HG02759 (cell line): Measurements from ENCODE around the gene CLEC4F.

Experiments
- ATAC-seq: cut with Tn5 transposase; IDR thresholded peaks from one replicate; pipeline ENCODE4 v1.9.1; 2021; ENCODE audit warnings: mild to moderate bottlenecking, moderate library complexity; ENCODE audit not compliant: unreplicated experiment

CLEC4F gene

DNA sequence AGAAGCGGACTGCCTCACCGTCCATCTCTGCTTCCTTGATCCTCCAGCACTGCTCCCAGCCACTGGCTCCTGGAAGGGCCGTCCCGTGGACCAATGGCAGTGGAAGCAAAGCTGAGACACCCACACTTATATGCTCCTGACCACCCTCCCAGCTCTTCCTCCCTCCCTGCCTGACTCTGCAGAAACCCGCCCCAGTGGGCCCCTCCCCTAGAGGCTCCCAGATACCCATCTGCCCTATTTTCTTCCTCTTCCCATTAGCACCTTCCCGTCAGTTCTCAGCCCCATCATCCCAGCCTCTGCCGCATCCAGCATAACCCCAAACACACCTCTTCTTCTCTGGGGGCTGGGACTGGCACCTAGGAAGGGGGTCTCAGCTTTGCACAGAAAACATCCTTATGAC is at the start of gene CLEC4F:
TSS of gene CLEC4F (minus strand) at position 101 of the 400 bp plus-strand sequence. CDS start at position 25, 76 bp downstream.
- no peak for ATAC-seq

DNA sequence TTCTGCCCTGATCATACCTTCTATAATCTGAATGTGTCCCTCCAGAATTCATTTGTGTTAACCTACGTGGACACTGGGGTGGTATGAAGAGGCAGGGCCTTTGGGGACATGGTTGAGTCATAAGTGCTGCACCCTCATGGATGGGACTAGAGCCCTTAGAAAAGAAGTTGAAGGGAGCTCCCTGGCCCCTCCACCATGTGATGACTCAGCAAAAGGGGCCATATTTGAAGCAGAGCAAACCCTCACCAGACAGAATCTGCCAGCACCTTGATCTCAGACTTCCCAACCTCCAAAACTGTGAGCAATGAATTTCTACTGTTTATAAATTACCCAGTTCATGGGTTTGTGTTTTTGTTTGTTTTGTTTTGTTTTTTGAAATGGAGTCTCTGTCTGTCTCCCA is 48.6 kb upstream of the CLEC4F start:
- no peak for ATAC-seq

GRCh38 chr2:70861777-70862625 is 41.6 kb upstream of the CLEC4F start:
- peak; percentile 68 for ATAC-seq

DNA sequence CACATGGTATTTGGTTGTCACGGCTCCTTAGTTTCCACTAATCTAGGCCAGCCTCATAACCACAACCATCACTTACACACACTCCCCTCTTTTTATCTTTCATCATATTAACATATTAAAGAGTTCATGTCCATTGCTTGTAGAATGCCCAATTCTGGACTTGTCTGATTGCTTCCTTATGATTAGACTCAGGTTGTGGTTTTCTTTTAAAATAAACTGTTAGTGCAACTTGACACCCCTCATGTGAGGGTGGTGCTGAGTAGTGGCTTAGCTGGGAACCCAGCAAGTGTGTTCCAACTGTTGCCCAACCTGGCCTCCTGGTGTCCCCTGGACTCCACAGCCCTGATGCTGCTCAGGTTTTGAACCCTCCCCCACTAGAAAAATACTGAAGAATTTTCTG is 35.3 kb upstream of the CLEC4F start:
- ATAC-seq, result no peak

DNA sequence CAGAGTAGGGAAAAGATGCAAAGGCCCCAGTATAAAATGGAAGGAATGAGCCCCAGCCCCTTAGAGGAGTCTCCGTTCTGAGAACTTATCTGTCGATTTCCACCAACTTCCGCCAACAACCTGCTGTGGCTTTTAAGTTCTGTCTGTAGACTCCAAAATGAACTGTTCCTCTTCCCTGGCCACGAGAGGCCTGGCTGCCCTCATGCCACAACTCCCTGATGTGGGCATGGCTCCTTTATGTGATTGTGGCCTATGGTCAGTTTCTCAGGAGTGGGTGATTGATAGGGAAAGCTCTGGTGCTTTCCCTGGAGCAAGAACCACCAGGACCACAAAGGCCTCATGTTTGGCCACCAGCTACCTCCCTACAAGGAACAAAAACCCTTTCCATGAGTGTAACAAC is 34.0 kb upstream of the CLEC4F start:
- ATAC-seq, result no peak

DNA sequence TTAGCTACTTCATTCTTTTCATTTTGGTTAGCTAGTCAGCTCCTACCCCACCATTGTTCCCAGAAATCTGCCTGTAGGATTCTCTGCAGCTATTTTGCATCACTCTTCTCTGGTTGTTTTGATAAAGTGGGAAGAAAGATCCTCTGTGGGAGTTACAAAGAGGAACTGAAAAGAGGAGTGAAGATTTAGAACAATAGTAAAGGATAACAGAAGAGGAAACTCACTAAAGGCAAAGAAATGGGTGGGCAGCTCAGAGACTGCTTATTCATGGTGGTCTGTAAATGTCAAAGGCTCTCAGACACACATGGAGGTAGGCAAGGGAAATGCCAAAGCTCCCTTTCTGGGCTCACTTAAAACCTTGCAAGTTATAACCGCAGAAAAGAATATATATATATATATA is 32.4 kb upstream of the CLEC4F start:
- ATAC-seq, result no peak

DNA sequence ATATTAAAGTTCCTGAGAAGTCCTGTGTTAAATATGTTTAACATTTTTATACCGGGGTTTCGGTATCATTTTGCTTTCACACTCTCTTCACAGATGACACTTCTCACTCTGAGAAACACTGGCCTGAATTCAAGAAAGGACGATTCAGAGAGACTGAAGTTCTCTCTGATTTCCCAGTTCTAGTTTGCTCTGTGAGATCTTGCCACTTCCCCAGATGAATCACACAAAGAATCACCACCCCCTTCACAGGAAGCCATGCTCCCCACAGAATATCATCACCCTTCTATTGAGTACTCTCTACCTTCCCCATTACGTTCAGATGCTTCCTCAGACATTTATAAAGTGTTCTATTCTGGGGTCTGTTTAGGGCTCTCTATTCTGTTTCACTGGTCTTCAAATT is 31.3 kb upstream of the CLEC4F start:
- no peak for ATAC-seq

DNA sequence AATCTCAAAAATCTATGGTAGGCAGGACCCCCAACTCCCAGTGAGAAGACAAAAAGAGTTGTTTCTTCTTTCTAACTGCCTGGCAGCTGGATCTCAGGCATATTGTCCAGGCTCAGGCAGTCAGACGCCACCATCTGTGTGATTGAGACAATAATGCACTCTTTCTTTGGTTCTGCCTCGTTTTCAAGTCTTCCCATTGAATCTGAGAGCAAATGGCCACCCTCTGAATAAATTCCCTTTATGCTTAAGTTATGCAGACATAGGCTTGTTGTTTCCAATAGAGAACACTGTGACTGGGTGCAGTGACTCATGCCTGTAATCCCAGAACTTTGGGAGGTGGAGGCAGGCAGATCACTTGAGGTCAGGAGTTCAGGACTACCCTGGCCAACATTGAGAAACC is 30.5 kb upstream of the CLEC4F start:
- no peak for ATAC-seq

DNA sequence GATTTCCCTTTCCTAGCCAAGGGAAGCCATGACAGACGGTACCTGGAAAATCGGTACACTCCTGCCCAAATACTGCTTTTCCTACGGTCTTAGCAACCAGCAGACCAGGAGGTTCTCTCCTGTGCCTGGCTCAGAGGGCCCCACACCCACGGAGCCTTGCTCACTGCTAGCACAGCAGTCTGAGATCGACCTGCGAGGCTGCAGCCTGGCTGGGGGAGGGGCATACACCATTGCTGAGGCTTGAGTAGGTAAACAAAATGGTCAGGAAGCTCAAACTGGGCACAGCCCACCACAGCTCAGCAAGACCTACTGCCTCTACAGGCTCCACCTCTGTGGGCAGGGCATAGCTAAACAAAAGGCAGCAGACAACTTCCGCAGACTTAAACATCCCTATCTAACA is 22.0 kb upstream of the CLEC4F start:
- ATAC-seq, result no peak

GRCh38 chr2:70837980-70838925 is 17.9 kb upstream of the CLEC4F start:
- ATAC-seq, result no peak

DNA sequence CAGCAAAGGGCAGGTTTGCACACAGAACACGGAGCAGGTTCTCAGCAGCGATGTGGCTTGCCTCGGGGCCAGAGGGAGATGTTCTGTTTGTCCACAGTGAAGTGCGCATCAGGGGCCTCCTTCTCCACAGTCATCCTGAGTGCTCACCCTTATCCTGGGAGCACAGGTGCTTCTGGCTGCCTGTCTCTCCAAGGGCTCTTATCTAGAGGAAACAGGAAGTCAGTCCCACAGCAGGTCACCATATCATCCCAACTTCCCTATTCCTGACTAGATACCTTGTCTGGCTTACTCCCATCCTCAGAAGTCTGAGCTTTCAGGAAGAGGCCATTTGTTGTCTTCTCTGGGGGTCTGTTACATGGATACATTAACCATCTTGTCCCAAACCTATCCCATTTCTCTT is 15.2 kb upstream of the CLEC4F start, which contains the start of gene CD207:
TSS of gene CD207 (minus strand) at position 174 of the 400 bp plus-strand sequence. CDS start at position 134, 40 bp downstream.
- no peak for ATAC-seq

GRCh38 chr2:70834881-70835280 is 14.5 kb upstream of the CLEC4F start:
- ATAC-seq, result no peak

DNA sequence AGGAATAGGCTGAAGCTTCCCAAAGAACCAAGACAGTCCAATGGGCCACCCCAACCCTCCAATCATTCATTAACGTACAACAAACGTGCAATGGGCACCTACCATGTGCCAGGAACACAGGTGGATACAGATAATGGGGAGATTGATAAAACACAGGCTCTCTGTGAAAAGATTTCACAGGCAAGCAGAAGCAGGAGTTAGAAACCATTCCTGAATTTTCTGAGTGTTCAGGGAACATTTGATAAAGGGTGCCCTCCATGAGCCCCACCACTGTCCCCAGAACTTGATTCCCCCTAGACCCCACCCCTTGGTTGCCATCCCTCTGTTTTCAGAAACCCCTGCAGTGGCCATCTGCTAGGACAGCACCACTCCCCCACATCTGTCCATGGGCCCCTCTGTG is 13.7 kb upstream of the CLEC4F start:
- ATAC-seq, result no peak

- no peak for ATAC-seq
Observed at GRCh38 chr2:70833246-70833645, 12.8 kb upstream of the CLEC4F start.

GRCh38 chr2:70832386-70832785 is 12.0 kb upstream of the CLEC4F start:
- ATAC-seq, result no peak

- no peak for ATAC-seq
Observed at GRCh38 chr2:70831861-70832260, 11.5 kb upstream of the CLEC4F start.

DNA sequence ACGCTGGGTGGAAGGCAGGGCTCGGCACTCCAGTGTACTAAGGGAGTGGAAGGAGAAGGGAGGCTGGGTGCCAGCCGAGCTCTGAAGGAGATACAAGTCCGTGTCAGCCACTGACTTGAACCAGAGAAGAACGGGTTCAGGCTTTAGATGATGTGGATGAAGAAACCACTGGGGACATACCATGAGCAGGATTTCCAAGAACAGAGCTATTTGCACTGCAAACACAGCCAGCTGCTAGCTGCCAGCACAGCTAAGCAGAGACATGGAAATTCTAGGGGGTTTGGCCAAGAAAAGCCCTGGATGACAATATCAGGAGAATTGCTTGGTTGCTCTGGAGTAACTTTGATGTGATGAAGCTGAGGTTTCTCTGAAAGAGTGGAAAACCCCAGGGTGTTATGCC is 10.0 kb upstream of the CLEC4F start:
- no peak for ATAC-seq

DNA sequence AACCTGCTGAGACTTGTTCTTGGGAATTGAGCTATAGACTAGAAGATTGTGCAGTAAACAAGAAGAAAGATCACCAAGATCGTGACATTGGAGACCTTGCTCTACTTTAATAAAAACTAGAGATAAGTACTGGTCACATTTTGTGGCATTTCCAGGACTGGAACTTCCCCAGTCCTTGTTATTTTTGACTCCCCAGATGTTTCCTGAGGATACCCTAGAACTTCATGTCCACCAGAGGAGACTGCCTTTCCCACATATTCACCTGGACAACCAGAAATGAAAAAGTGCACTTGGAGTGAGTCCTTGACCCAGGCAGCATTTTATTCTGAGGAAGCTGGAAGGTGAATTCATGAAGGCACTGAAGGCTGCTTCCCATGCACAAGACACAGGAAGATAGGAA is 9.5 kb upstream of the CLEC4F start:
- ATAC-seq, result no peak

- ATAC-seq, result no peak
Observed at GRCh38 chr2:70828914-70829824, 8.8 kb upstream of the CLEC4F start.

DNA sequence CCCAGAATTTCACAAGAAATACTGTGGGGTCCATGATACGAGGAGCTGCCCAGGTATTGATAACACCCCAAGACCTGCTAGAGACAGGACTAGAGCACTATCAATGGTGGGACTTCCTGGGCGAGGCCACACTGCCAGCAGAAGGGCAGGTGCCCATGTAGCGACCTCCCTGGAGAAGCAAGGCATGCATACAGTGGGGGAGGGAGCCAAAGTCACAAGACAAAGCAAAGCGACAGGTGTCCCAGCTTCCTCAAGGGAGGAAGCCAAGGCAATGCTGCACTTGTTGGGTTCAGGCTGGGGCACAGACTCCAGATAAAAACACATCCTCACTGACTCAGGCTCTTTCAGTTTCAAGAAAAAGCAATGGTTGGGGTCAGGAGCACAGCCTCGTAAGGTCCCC is 7.7 kb upstream of the CLEC4F start:
- ATAC-seq, result no peak

DNA sequence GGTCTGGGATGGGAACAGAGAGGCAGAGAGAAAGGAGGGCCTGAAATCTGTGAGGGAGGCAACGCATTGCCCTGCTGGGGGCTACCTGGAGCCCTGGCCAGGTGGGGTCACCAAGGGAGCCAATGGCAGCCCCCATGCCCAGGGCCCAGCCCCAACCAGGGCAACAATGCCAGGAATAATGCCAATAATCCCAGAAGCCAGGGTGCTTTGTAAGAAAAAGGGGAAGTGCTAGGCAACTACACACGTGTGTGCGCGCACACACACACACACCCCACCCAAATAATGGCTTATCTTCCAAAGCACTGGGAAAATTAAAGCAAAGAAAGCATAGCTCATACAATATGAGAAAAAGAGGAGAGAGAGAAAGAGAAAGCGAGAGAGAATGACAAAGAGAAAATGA is 7.0 kb upstream of the CLEC4F start:
- ATAC-seq, result no peak
